ENCODE measurements around the gene MAP1LC3B2.

MAP1LC3B2 gene

DNA sequence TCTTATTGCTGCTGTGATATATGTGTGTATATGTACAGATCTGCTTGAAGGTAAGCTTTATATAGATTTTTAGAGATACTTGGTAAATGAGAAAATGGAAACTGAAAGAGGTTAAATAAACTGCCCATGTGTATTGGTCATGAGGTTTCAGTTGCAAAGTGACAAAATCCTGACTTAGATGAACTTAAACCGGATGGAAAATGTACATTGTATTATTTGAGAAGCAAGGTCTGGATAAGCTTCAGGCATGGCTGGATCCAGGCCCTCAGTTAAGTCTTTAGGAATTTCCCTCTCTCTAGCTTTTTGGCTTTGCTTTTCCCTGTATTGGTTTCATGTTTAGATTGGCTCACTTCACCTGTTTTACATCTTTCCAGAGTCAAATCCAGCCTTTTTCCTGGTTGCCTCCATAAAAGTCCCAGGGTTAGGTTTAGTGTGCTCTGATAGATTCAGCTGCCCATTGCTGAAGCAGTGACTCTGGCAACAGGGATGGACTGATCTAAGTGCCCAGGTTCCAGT, 21.0 kb upstream of the MAP1LC3B2 start:
- DNase-seq, result no peak

DNA sequence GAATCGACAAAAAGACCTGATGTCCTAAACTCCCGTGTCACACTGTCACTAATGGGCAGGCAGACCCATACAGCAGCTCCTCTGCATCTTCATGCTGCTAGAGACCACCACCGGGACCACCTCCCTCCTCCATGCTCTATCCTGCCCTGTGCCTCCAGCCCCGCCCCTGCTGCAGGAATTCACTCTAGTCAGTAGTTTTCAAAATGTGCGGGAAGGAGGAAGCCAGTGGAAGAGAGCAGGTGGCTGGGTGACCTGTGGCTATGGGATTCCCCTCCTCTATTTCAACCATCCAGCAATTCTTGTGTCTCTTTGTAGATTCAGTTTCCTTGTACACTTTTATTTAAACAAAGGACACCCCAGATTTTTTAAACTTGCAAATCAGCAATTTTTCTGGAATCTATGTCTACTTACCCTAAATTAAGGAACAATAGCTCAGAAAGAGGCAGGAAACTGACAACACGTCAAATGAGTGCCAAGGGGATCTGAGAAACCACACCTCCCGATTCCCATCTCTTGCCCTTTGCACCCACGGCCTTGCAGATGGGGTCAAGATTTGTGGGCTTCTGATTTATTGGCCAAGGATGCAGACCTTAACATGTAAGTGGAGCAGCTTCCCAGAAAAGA, 20.4 kb upstream of the MAP1LC3B2 start:
- no peak for DNase-seq

DNA sequence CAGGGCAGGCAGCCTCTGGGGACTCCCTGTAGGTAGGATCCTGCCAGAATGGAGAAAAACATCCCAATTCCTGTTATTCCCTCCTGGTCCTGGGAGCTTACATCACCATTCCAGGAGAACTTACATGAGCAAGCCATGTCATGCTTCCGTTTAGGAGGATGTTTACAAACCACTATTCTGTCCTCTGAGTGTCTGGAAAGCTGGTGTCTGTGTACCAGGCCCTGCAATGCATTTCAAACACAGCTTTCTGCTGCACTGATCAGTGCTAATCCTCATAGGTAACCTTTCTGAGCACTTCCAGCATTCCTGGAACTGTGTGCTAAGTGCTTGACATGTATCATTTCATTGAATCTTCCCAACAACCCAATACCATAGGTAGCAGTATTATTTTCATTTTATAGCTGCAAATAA, 19.8 kb upstream of the MAP1LC3B2 start:
- peak; percentile 28 for DNase-seq

DNA sequence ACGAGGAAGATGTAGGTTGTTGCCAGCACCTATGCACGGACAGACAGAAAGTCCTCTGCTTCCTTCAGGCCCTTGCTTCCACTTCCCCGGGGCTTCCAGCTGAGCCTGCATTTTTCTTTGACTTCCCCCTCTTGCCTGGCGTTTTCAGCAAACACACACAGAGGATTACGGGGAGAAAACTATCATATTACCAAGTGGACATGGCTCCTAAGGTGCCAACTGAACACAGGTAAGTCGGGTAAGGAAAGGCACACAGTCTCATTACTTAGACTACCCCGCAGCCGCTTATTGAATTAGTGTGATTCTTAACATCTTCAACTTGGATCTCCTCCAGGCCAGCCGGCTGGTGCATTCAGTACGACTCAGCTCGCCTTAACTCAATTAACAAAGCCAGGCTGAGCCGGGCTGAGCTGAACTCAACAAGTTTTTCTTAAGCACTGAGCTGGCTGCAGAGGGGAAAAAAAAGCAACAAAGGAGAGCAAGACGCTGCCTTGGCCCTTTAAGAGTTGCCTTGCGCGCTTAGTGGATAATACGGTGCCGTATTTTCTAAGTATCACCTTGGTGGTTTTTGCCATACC, 19.2 kb upstream of the MAP1LC3B2 start:
- peak; percentile 62 for DNase-seq

DNA sequence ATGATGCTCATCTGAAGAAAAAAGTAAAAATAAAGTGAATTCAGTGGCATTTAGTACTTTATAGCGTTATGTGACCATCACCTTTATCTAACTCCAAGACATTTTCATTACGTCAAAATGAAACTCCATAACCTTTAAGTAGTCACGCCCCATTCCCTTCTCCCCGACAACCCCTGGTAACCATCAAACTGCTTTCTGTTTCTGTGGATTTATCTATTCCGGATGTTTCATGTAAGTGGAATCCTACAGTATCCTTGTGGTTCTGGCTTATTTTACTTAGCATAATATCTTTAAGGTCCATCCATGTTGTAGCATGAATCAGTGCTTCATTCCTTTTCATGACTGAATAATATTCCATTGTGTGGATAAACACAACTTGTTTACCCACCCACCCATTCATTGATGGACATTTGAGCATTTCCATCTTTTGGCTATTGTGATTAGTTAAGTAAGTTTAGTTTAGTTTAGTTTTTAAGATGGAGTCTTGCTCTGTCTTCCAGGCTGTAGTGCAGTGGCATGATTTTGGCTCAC, 18.5 kb upstream of the MAP1LC3B2 start:
- DNase-seq, result no peak

DNA sequence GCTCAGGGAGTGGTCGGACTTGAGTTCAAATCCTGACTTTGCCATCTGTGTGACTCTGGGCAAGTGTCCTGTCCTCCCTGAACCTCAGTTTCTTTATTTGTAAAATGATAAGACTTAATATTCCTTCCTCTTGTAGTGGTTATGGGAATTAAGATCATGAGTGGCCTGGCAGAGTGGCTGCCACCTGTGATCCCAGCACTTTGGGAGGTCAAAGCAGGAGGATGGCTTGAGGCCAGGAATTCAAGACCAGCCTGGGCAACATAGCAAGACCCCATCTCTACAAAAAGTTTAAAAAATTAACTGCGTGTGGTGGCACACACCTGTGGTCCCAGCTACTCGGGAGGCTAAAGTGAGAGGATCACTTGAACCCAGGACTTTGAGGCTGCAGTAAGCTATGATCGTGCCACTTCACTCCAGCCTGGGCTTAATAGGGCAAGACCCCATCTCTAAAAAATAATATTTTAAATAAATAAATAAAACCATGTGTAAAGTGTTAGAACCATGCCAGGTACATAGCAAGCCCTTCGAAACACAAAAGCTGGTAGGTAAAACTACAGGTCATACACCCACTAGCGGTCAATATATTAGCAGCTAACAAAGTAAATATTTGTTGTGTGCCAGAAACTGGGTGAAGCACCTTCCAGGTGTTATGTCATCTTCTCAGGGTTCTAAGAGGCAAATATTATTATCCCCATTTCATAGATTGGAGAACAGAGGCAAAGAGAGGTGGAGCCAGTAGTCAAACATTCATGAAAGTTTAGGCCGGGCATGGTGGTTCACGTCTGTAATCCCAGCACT, 17.4 kb upstream of the MAP1LC3B2 start:
- DNase-seq, result no peak

DNA sequence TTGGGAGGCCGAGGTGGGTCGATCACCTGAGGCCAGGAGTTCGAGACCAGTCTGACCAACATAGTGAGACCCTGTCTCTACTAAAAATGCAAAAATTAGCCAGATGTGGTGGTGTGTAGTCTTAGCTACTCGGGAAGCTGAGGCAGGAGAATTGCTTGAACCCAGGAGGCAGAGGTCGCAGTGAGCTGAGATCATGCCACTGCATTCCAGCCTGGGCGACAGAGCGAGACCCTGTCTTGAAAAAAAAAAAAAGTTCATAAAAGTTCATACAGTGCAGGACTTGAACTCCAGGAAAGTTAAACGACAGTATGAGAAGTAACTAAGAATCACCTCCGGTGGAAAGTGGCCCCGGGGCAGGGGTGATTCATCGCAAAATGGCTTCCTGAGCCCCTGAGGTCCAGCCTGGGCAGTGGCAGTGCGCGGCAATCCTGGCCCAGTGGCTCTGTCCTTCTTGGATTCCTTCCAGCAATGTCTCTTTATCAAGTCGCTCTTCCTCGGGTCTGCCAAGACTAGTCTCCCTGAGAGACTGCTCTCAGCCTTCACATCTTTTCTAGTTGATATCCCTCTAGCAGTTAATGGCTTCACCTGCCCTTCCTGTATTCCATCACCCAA, 16.7 kb upstream of the MAP1LC3B2 start:
- DNase-seq, result no peak

DNA sequence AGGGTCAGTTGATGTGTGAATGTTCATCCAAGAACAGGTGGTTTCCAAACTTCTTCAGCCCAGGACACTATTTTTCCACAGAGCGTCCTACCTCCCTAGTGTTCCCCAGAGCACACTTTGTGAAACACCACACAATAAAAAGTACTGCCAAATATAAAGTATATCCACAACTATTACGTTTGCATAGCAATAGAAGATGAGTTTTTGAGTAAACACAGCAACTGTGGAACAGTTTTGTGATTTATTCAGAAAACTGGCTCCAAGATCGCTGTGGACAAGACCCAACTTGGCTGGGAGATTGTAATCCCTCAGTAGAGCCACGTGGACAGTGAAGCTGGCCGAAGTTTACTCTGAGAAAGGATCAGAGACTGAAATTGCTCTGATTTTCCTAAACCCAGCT, 14.5 kb upstream of the MAP1LC3B2 start:
- DNase-seq, result no peak

DNA sequence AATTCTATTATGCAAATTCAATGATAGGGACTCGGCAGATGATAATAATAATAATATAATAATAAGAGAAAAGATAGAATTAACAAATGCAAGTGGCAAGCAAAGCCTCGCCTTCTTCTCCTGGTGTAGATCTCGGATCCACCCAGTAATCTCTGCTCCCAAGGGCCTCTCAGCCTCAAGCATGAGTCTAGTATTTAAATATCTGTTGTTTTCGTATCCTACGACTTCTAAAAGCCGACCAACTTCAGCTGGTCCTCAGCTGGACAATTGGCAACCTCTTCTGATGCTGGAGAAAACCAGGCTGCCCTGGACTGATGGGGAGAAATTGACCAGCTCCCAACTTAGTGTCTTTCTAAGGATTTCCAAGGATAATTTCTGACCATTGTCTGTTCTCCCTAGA, 14.0 kb upstream of the MAP1LC3B2 start:
- DNase-seq, result no peak

DNA sequence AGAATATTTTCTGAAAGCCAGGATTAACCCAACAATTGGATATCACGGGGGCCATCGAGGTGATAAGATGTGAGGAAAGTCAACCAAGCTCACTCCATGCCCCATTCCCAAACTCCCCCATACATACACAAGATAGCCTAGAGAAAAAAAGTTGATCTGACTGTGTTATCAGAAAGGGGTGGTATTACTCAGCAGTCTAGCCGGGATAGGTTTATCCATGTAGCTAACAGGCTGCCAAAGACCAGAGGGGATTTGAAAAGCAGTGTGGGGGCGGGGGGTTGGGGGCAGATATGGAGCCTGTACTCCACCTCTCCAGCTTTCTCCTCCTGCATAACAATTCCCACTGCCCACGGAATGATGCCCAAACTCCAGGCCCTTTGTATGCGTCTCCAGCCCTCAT, 13.2 kb upstream of the MAP1LC3B2 start:
- DNase-seq, result no peak

DNA sequence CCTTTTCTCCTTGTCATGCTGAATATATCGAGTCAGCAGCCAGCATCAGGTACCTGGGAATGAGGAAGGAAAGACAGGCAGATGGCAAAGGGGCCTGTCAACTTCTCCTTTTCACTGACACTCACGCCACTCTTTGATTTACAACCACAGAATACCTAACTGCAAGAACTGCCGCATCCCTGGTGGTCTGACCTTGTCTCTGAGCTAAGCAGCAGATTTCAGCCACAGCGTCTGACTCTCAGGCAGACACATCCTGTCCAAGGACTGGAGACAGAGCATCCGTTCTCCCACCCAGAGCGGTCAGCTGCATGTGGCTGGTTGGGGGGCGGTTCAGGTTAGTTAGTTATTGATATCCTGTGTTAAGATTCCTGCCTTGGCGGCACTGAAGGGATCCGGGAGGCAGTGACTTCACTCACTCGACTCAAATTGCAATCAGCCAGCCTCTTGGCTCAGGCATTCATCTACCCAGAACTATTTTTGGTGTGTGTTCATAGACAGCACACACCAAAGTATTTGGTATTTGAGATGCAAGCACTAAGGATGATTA, 11.2 kb upstream of the MAP1LC3B2 start:
- DNase-seq, result no peak

DNA sequence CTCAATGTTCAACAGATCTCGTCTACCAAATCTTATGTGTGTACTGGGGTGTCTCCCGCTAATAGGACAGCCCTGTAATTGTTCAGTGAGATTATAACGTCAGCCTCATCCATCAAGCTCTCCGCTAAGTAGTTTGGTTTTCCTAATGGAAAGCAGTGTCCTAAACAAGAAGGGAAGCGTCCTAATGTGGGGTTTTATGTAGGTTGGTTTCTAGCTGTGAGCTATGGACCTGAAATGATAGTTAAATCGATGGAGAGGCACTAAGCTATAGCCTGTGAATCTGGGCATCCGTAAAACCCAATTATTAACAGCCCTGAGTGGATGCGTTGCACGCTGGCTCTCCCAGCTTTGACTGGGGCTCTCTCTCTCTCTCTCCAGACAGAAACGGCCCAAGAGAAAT, 9.2 kb upstream of the MAP1LC3B2 start:
- no peak for DNase-seq

DNA sequence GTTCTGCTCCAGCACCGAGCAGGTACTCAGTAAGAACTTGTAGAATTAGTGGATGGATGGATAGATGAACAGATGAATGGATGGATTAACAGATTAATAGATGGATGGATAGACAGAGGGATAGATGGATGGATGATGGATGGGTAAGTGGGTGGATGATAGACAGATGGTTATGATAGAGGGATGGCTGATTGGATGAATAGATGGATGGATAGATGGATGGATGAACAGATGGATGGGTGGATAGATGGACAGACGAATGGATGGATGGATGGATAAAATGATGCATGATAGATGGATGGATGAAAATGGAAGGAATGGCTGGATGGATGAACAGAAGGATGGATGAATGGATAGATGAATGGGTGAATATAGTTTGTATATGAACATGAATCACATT, 8.0 kb upstream of the MAP1LC3B2 start:
- no peak for DNase-seq

DNA sequence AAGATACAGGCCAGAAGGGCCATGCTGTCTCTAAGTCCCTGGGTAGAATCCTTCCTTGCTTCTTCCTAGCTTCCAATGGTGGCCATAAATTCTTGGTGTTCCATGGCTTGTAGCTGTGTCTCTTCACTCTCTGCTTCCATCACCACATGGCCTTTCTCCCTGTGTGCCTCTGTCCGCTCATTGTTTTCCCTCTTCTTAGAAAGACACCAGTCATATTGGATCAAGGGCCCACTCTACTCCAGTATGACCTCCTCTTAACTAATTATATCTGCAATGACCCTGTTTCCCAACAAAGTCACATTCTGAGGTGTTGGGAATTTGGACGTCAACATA, 7.6 kb upstream of the MAP1LC3B2 start:
- DNase-seq, result no peak

DNA sequence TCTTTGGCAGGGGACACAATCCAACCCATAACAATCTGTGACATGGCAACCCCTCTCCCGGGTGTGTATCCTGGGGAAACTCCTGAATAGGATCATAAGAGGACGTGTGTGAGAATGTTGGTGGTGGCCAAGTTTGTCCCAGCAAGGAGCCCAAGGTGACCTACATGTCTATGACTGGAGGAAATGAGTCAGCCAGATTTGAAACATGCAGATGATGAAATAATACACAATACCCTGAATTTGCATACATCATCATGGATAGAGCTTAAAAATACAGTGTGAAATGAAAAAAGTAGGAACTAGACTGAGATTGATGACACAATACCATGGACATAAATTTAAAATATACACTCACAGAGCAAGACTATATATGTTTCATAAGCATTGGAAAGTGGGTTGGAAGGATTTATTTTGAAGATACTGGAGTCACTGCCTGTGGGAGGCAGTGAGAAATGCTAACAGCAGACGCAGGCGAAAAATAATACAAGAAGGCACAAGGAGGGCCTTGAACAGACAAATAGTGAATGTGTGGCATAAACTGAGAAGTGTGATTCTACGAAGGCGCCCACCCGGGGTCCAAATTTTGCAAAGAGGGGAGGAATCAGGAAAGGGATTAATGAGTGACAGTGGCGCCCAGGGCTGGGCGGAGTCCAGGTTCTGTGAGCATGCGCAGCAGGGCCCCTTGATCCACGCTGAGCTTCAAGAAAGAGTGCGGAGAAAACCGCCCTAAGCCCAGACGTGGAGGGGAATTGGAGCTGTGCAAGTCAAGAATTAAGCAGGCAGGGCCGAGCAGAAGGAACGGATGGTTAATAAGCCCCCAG, 7.0 kb upstream of the MAP1LC3B2 start:
- DNase-seq, result no peak

DNA sequence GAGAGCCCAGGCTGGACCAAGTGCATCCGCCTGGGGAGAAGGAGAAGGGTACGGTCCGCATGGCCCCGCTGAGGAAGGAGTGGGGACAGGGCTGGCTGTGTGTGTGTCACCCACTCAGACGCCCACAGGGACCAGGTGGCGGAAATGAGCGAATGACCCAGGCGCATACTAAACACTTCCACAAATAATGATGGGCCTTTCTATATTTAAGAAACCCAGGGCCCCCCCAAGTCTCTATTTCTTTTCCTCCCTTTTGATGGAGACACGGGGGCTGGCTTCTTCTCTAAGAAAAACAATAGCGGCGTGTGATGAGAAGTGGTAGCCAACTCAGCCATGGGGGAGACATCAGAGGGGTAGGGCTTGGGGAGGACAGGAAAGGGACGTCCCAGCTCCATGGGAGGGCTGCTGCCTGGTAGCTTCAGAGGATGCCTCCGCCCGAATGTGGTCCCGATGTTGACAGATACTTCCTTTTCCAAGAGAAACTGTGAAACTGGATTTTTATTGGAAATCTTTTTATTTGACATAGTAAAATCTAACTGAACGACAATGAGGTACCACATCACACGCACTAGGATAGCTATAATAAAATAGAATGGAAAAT, 6.3 kb upstream of the MAP1LC3B2 start:
- DNase-seq, result no peak

DNA sequence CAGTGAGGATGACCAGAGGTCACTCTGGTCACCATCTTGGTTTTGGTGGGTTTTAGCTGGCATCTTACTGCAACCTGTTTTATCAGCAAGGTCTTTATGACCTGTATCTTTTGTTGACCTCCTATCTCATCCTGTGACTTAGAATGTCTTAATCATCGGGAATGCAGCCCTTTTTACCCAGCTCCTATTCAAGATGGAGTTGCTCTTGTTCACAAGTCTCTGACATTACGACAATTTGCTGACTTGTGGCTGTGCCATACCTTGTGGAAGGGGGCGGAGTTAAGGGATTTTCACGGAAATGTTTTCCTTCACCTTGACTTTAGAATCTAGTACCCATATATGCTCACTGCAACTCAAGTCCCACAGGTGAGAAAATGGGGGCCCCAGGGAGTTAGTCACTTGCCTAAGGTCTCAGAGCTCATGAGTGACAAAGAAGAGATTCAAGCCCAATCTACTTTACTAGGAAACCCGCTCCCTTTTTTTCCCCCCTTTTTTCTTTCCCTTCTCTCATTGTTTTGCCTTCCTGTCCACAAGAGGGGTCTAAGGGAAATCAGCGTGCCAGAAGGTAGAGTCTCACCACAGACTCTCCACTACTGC, 2.7 kb upstream of the MAP1LC3B2 start:
- no peak for DNase-seq

DNA sequence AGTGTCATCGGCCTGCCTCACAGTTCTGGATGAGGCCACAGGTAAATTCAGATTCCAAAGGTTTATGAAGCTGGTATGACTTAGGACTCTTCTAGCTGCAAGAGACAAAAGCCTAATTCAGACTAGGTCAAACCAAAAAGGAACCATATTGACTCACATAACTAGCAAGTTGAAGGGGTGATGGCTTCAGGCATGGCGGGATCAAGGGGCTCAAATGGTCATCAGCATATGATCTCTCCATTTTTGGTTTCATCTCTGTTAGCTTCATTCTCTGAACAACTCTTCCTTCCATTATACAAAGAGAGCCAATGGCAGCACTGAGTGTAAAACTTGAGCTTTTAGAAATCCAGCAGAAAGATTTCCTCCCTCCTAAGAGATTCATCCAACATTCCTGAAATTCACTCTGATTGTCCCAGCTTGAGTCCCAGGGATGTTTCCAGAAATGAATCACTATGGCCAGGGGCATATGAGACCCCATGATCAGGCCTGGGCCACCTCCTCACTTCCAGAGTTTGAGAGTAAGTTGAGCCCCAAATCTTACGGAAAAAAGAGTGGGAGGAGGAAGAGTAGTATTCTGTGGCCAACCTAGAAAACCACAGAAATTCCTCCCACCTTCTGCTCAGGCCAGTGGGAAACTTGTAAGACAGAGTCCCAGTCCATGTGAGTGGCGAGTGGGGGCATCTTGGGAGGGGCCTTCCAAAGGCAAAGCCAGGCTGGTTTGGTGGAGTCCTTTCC, 2.0 kb upstream of the MAP1LC3B2 start:
- DNase-seq, result no peak

DNA sequence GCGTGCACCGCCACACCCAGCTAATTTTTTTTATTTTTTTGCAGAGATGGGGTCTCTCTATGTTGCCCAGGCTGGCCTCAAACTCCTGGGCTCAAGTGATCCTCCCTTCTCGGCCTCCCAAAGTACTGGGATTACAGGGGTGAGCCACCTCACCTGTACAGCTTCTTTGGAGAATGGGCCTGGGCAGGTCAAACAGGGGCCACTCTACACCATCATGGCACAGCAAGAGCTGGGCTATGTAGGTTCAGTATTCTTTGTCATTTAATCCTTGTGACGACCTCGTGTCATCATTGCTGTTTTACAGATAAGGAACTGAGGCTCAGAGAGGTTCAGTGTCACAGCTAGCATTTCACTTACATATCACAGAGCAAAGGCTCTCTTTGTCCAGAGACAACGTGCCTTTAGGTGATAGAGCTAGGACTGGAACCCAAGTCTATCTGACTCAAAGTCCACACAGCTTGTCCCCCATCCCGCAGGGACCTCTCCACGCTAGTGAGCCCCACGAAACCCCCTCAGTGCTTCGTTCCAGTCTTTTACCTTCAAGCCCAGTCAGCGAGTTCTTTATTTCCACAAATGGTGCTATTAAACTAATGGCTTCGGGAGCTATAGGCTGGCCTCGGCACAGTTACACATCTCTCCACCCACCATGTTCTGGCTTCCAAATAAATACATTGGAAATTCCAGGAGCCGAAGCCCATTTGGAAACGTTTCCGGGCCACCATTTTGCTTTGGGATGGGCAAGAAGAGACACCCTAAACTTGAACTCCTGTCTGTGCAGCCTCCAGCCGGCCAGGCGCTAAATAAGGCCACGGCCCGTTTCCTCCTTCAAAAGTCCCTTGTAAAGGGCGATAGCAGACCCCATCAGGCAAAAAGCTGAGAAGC, 660 bp upstream of the MAP1LC3B2 start:
- no peak for DNase-seq

Measured in NCI-H1694 treated with DMSO at 0.1 percent for 48 hours (cell line).